Pancreas (tissue), 10 donors: ENCODE measurements around the gene TTC8. TPM values are rescaled to one million over a fixed set of nuclear protein-coding genes. Genes with fewer than 3 reads are reported as not detected.
A peak's percentile ranks its signal among the peaks of the same experiment; 100 is the strongest.

Experiments
- ATAC-seq, 4 donors: fragments of 200-7000 bp; cut with Tn5 transposase; one replicate each; pipeline versions ENCODE4 v1.8.0 to v1.9.1; 2020; ENCODE audit warnings: mild to moderate bottlenecking in 4 of 4, moderate library complexity in 4 of 4
- DNase-seq, 6 donors: peaks; one replicate each; pipeline ENCODE4 v3.0.0-alpha.2; 2020
- FAIRE-seq: peaks from 2 replicates; lab custom pipeline; 2012; peaks lifted over from hg19 to GRCh38; lab: Jason Lieb, UNC
- H3K27ac ChIP-seq, 4 donors: fragments of 200-600 bp; sonication (generic); 1 replicate in 3 of 4; 2 replicates in 1 of 4; pipeline versions ENCODE4 v1.5.0 to v1.8.0; 2020
- H3K27me3 ChIP-seq, 4 donors: fragments of 200-600 bp; one replicate each; pipeline ENCODE4 v1.8.0; 2021
- H3K36me3 ChIP-seq, 3 donors: fragments of 200-600 bp; sonication (generic) in 1 of 3; one replicate each; pipeline versions ENCODE4 v1.5.0 to v1.8.0; 2020 to 2021
- H3K4me1 ChIP-seq, 3 donors: fragments of 200-600 bp; one replicate each; pipeline ENCODE4 v1.8.0; 2021
- H3K4me3 ChIP-seq, 4 donors: fragments of 200-600 bp; sonication (generic) in 2 of 4; one replicate each; pipeline versions ENCODE4 v1.5.0 to v1.8.0; 2020 to 2021
- H3K9me3 ChIP-seq, 4 donors: fragments of 200-600 bp; one replicate each; pipeline ENCODE4 v1.8.0; 2021
- CTCF ChIP-seq, 4 donors: fragments of 200-600 bp; sonication (generic) in 3 of 4; IDR thresholded peaks; one replicate each; pipeline versions ENCODE4 v1.5.0 to v1.8.0; 2021; ENCODE audit warnings: antibody characterized with exemption in 4 of 4
- WGBS, 2 donors: extraction: QIAGEN DNeasy Blood & Tissue Kit; methylation state at CpG; one replicate each; pipeline ENCODE4 v1.1.7; 2013; 5-methylcytosine and 5-hydroxymethylcytosine counted together
- intact Hi-C, 3 donors: fragments of 100-400 bp; cut with DNase I; formaldehyde crosslinking; loops; one replicate each; pipeline versions ENCODE4 v1.11.1 to v1.14.2; 2022
- polyA plus RNA-seq, 2 donors: library from polyadenylated mRNA; stranded (reverse); fragments of 200-250 nt; gene quantifications; one replicate each; pipeline ENCODE4 v1.2.3, GENCODE V29; 2013
- total RNA-seq, 6 donors: library from RNA; stranded (reverse); fragmentation: NEBNext Ultra II Directional in 4 of 6; extraction: Animal tissue kit (Norgen Biotek cat#: 25700) in 4 of 6; gene quantifications; one replicate each; pipeline versions ENCODE4 v1.2.1 to v1.2.4, GENCODE V29; 2021 to 2023
- donor health status: healthy with polysubstance abuse.
- donor health status: DM: no; HTN: no; CAD: no; lungs with moderate emphysema.
- donor health status: DM: no; HTN: no; CAD: no.
- donor health status: control.
- donor health status: control.
- donor health status: Bipolar disorder and iron deficiency.
- donor health status: DM: yes; HTN: yes; CAD: no.
- donor health status: DM: no; HTN: no; CAD: no.
- donor health status: DM: no; HTN: no; CAD: no.
- donor health status: DM: yes; HTN: yes; CAD: no.

TTC8 gene
- total and polyA plus RNA-seq, 8 donors: 5.9 to 35.9 (median 10.2) TPM

- no peak for TF ChIP-seq CTCF (IDR thresholded peaks at IDR 0.05)
- H3K36me3 ChIP-seq: no peaks in the 10 kb centered on the region
- H3K27ac ChIP-seq: no peak overlapping the region
- no peaks in the 10 kb centered on the region for H3K27me3 ChIP-seq
- intact Hi-C loops: no loop called here
- H3K9me3 ChIP-seq: no peaks in the 10 kb centered on the region
- ATAC-seq (no peak), DNase-seq (no peak), FAIRE-seq (no peak)
- WGBS, 2 donors: 89 to 90% methylated on average over 5 of the region's 5 CpGs
- peaks cover 0 to 5% (median 0%) of the 10 kb centered on the region in 3 donors for H3K4me1 ChIP-seq
- H3K4me3 ChIP-seq: no peak overlapping the region
These were observed 33.8 kb upstream of the TTC8 start for GRCh38 chr14:88790501-88791251.

- WGBS, 2 donors: 56 to 60% methylated on average over 3 of the region's 3 CpGs
- intact Hi-C loops: no loop called here
- Histone ChIP-seq H3K27me3 (no peaks in the 10 kb centered on the region), H3K27ac (no peak overlapping the region), H3K36me3 (no peaks in the 10 kb centered on the region), H3K4me3 (peak overlapping the region in 1 of 4 donors; percentile 73), H3K9me3 (no peaks in the 10 kb centered on the region), H3K4me1 (peaks cover 0 to 5% (median 0%) of the 10 kb centered on the region in 3 donors)
- no peak for TF ChIP-seq CTCF (IDR thresholded peaks at IDR 0.05)
- no peak for DNase-seq
- no peak for FAIRE-seq
- no peak for ATAC-seq
These were observed 33.2 kb upstream of the TTC8 start for GRCh38 chr14:88791252-88791621.

GRCh38 chr14:88791629-88792472, 32.6 kb upstream of the TTC8 start:
- Histone ChIP-seq H3K27me3 (no peaks in the 10 kb centered on the region), H3K9me3 (no peaks in the 10 kb centered on the region), H3K4me3 (peak overlapping the region; percentile 54 to 73 (median 58)), H3K27ac (peak overlapping the region; percentile 59 to 86 (median 77)), H3K4me1 (peaks cover 0 to 5% (median 0%) of the 10 kb centered on the region in 3 donors), H3K36me3 (no peaks in the 10 kb centered on the region)
- no peak for FAIRE-seq
- peak in 5 of 6 donors; percentile 18 to 74 (median 39) for DNase-seq
- WGBS, 2 donors: 1% methylated on average over 51 to 52 of the region's 52 CpGs
- intact Hi-C loops: no loop called here
- ATAC-seq: peak; percentile 8 to 39 (median 16)
- no peak for TF ChIP-seq CTCF (IDR thresholded peaks at IDR 0.05)

GRCh38 chr14:88792473-88793258, 31.8 kb upstream of the TTC8 start, which contains the start of gene EML5:
EML5 (minus strand) TSS chr14:88792953; CDS start chr14:88792503, 450 bp downstream.
- intact Hi-C loops: no loop called here
- Histone ChIP-seq H3K27me3 (no peaks in the 10 kb centered on the region), H3K36me3 (no peaks in the 10 kb centered on the region), H3K9me3 (no peaks in the 10 kb centered on the region), H3K4me3 (peak within 1 kb of the TSS; percentile 54 to 73 (median 58)), H3K4me1 (peaks cover 0 to 5% (median 0%) of the 10 kb centered on the region in 3 donors), H3K27ac (peak within 1 kb of the TSS; percentile 59 to 86 (median 77))
- peak in 2 of 4 donors; percentile 8 to 43 for TF ChIP-seq CTCF (IDR thresholded peaks at IDR 0.05)
- WGBS, 2 donors: 0 to 1% methylated on average over 77 to 111 of the region's 111 CpGs
- DNase-seq (peak; percentile 89 to 96 (median 93)), FAIRE-seq (no peak), ATAC-seq (peak; percentile 94 to 98 (median 96))
